GM18502 (cell line): ENCODE data around the gene WASF1.
"Not testable (repeated sequence)": the region's sequence is repeated elsewhere in the genome, so short reads cannot be mapped to it uniquely, and the experiment has no call there.

Experiments used
- ATAC-seq: cut with Tn5 transposase; IDR thresholded peaks from one replicate; pipeline ENCODE4 v1.9.1; 2021; ENCODE audit warnings: mild to moderate bottlenecking; ENCODE audit not compliant: unreplicated experiment, poor library complexity

The WASF1 gene

DNA sequence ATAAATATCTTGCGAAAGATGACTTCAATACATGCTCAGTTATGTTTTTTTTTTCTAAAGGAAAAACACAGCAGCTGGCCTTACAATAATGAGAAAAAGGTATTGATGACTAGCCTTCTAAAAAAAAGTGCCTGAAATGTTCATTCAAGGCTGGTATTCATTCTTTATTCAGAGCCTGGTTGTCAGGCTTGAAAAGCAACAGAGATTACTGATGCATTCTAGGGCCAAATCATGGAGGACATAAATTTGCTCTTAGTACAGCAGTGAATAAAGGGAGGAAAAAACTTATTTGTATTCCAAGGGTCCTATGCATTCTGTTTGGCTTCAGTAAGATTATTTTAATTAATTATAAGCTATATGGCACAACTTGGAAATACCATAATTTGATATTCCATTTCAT, 83.5 kb downstream of the WASF1 start:
- ATAC-seq = no peak

DNA sequence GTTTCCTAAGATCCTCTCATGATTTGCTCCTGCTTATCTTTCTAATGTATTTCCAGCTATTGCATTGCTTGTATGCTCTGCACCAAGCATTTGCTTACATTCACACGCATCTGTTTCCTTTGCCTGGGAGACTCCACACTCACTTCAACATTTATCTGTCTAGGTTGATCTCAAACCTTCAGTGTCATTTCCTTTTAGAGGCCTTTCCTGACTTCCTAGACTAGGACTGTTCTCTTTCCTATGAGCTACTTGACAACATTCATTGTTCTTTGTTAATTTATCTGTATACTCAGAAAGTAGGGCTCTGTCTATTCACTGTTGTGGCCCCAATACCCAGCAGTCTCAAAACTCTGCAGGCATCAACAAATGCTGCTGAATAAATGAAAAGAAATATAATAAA, 84.4 kb downstream of the WASF1 start:
- ATAC-seq = no peak

DNA sequence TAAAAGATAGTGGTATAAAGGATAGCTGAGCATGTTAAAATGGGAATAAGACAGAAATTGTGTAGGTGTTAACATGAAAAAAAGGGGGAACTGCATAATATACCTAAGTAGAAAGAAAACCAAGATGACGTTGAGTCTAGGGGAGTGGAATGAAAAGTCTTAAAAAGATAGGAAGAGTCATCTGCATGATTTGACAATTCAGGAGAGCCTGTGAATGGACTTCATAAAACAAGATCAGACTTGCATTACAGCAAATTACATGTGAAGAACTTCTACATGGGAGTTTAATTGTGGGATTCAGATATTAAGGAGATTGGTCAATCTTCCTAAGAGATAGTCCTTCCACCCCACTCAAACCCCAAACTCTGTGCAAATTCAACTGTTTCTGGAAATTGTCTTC, 85.5 kb downstream of the WASF1 start:
- ATAC-seq = no peak

DNA sequence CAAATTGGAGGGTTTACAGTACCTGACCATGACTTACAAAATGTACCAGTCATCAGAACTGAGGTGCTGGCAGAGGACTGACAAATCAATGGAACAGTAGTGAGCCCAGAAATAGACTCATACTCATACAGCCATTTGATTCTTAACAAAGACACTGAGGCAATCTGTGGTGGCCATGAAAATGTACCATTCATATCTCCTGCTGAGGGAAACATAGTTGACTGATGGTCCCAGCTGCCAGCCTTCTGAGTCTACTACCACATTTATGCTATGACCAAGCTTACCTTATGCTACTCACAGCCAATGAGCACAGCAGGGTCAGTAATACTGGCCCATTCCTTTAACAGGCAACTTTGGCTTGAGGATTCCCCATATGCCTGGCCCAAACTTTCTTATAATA, 88.6 kb downstream of the WASF1 start:
- no peak for ATAC-seq

DNA sequence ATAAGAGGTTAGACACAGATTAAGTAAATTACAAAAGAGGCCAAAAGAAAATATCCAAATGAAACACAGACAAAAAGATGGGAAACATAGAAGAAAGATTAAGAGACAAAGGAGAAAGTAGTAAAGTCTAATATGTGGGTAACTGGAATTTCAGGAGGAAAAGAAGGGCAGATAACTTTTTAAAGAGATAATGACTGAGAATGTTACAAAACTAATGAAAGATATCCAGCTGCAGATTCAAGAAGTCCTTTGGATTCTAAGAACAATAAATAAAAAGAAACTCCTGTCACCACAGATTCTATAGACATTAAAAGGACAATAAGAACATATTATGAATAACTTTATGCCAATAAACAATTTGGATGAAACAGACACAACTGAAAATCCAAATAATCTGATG, 90.1 kb downstream of the WASF1 start:
- ATAC-seq = no peak

DNA sequence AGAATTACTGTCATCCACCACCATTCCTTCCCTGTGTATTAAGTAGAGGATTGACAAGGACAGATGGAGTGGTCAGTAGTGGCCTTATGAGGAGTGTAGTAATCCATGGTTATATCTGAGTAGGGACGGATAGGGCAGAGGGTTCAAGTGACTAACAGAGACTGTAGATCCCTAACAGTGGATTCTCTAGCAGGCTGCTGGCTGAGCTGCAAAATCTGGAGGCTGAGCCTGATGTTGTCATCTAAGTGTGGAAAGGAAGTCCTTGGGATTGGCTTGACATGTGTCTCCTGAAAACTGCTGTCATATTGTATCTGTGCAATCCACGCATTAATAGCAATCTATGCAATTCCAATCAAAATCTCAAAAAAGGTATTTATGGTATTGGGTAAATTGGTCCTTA, 94.2 kb downstream of the WASF1 start:
- no peak for ATAC-seq

DNA sequence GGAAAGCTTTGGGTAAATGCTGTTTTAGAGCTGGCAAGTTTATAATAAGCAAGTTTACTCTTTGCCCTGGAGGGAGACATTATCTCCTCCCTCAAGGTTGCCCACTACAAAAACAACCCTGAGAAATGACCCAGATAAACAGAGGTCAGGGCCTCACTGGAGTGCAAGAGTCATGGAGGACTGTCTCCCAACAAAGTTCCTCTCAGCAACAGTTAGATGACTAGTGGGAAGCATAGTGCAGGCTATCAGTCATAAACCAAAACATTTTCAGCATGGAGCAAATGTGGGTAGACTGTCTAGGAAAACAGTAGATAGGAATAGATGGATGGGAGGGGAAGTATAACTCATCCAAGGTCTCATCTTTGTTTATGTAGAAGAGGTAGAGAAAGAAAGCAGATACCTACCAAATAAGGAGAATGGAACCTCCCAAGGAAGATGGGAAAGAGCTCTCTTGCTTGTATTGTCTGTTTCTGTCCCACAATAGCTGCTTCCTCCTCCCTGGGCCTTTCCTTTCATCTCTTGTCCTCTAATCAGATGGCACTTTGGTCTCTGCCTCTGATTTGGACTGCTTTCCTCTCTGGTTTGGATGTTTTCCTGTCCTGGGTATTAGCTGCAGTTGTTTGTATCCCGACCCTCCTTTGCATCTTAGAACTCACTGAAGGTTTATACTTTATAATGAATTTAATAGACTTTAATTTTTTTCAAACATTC, 95.4 kb downstream of the WASF1 start:
- no peak for ATAC-seq

DNA sequence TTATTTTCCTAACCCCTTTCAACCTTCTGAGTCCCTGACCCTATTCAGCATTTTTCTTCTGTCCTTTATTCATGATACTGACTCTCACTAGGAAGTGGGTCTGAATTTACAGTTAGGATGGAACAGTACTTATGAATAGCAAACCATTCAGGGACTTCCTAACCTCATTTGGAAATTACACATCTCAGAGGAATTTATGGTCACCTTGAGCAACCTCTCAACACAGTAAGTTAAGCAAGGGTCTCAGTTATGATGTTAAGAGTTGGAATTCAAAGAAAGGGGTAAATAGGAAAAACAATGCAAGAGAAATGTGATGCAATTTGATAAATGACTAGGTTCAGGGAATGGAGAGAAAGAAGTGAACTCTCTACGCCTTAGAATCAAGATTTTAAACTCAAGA, 104.1 kb downstream of the WASF1 start:
- ATAC-seq = no peak

DNA sequence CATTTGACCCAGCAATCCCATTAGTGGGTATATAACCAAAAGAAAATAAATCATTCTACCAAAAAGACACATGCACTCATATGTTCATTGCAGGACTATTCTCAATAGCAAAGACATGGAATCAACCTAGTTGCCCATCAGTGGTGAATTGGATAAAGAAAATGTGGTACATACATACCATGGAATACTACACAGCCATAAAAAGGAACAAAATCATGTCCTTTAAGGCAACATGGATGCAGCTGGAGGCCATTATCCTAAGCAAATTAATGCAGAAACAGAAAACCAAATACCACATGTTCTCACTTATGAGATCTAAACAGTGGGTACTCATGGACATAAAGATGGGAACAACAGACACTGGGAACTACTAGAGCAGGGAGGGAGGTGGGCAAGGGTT, 106.0 kb downstream of the WASF1 start:
- not testable (repeated sequence) for ATAC-seq

DNA sequence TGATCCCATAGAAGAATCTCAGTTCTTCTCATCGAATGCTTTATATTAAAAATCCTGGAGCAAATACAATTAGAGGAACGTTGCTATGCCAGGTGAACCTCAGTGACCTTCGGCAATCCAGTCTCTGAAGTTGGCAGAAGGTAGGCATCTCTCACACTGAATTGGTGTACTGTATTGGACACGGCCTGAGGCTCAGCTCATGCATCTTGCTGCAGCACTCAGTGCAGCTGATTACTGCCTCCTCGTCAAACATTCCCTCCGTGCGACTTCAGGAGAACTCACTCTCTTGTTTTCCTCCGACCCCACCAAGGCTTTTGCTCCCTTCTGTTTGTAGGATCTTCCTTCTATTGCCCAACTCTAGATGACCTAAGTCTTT, 110.9 kb downstream of the WASF1 start:
- no peak for ATAC-seq

DNA sequence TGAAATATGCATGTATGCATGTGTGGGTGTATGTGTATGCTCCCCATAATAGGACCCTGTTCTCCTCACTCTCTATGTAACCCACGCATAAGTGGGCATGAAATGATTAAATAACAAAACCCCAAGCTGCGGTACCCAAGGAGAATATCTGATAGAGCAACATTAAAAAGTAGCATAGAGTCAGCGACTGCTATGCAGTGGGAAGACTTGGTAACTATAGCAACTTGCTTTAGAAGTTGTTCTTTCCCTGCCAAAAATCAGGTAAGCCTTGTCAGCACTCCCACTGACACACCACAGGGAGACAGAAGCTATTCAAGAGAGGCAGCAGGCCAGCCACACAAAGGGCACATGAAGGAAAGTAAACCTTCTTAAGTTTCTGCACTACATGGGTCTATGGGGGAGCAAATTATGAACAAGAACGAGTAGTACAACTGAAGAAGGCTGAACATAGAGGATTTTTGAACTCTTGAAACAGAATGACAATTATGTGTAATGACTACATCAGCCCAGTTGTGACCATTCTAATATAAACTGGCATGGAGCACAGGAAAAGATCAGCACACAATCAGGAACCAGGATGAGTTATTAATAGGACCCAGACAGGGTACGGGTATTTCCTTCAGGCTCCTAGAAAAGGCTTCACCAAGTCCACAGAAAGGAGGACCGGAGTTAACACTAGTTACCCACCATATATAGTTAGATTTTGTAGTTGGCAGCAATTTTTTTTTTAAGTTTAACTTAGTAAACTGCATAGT, 111.5 kb downstream of the WASF1 start:
- ATAC-seq = no peak

DNA sequence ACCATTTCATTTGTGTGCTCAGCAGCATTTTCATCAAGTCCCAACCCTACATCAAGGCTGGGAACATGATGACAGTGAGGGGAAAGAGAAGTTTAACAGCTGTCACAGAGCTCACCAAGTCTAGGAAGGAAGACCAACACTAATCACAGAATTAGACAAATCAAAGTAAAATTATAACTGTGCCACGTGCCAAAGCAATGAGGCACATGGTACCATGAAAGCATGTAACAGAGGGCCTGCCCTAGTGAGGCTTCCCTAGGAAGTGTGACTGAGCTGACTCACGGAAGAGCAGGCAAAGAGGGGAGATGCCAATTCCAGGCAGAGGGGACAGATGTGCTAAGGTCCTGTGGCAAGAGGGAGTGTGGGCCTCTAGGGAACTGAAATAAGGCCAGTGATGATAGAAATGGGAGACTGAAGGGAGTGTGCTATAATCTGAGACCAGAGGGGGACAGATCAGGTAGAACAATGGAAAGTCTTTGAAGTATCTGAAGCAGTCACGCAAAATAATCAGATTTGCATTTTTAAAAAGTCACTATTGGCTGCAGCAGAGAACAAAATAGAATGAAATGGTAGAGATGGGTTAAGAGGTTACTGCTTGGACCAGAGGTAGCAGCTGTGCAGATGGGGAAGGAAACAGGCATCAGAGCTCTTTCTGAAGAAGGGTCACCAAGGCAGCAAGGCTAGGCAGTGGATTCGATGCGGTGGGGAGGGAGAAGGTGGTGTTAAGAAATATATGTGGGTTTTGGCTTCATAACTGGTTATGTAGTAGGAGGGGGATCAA, 114.5 kb downstream of the WASF1 start:
- ATAC-seq = no peak

DNA sequence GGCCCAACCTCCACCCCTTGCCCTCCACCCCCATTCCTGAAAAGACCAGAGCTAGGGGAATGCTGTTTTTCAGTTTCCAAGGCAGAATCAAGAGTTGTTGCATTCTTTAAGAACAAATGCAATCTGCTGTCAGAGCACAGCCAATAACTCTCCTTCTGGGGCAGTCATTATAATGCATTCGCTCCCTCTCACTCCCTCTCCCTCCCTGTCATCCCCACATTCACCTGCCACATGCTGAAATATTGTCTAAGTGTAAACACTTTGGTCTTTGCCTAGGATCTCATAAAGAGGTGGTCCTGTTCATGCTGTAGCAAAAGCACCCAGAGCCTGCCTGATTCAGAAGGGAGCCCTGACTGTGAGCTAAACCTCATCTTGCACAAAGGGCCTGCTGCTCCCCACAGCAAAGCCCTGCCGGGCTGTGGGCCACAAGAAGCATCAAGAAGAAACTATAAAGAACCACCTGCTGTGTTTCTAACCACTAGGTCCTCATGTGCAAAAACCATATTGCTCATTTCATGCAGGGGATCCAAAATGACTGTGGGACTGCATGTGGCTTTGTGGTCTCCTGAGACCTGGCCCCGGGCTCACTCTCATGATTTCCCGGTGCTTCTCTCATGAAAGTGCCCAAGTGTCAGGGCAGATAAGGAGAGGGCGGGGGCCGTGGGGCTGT, 115.7 kb downstream of the WASF1 start:
- no peak for ATAC-seq

DNA sequence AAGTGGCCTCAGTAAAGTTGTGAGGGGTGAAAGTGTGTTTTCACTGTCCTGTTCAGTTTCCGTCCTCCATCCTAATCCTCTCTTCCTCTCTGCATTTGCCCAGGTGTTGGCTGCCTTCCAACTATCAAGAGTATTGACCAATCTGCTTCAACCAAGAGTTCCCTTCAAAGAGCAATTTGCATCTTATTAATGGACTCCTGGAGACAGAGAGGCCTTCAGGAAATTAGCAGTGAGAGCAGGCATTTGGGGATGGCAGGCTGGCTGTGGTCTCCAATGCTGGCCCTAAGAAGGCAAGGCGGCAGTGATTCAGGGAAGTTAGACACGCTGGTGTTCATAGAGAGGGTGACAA, 124.1 kb downstream of the WASF1 start:
- no peak for ATAC-seq

DNA sequence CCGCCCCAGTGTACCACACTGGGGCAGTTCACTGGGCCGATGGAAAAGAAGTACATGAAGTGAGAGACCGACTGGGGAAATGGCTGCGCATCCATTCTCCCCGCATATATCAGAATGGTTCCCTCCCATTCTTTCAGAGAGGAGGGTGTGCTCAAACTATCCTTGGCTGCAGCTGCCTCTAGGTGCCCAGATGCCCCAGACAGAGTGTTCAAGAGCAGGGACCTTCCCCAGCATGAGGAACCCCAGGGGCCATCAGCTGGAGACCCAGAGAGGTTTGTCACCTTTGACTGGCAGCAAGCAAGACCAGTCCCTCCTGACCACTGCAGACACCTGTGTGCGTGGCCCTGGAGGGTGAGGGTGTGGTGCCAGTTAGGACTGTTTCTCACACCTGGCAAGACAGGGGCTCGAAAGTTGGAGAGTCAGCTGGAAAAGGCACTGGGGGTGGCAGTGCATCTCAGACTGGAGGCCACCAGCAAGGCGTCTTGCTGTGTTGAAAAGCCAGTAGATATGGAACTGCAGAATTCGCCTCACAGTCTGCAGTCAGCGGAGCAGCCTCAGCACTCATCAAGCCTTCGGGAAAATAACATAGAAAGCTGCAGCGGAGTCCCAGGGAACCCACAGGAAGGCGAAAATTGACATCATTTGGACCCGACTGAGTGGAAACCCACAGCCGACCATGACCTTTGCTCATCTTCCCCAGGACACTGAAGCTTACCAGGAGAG, 124.6 kb downstream of the WASF1 start:
- ATAC-seq = no peak

DNA sequence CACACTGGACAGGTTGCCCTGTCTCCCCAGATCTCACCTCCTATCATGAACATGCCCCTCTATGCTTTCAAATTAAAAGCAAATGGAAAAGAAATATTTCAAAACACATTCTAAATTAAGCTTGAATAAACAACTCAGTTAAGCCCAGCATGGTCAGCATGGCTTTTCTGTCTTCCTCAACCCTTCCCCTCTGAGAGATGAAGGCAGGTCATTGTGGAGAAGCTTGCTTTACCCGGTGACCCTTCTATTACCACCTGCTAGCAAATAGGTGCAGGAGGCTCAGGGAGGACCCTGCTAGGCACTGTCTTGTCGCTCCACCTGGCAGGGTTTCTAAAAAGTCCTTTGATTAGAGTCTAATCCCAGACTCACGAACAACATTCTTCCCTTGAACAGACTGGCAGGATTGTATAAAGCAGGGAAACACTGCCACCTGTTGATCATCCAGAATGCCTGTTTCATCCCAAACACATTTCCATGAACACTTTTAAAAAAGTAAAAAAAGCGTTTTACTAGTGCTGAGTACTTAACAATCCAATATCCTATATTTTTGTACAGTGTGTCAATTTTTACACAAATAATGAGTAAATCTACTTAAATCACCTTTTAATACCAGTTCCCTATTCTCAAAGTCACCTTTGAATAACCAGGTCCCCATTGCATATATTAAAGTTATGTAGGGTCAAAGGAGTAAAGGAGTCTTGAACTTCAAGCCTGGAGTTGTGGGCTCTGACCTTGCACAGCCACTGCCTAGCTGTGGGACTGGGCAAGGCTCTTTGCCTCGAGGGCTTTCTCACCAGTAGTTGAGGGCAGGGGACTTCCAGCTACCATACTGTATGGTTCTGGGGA, 125.9 kb downstream of the WASF1 start:
- no peak for ATAC-seq

DNA sequence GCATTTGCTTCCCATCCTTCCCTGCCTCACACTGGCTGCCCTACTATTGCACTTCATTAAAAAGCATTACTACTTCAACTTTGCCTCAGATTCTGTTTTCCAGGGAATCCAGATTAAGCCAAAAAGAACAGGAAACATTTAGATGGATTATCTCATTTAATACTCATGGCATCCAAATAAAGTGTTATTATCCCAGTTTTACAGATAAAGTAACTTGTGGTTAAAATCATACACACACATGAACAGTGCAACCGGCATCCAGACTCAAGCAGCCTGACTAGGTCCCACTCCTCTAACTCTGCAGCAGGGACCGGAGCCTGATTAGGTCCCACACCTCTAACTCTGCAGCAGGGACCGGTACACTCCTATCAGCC, 129.0 kb downstream of the WASF1 start:
- ATAC-seq = no peak
